HG03469 (cell line): ENCODE measurements around the gene OVOL2.
"Not testable (repeated sequence)": the region's sequence is repeated elsewhere in the genome, so short reads cannot be mapped to it uniquely, and the experiment has no call there.

Experiments
- ATAC-seq: cut with Tn5 transposase; IDR thresholded peaks from one replicate; pipeline ENCODE4 v1.9.1; 2021; ENCODE audit warnings: mild to moderate bottlenecking, moderate library complexity, moderate number of reproducible peaks; ENCODE audit not compliant: unreplicated experiment

OVOL2 gene

DNA sequence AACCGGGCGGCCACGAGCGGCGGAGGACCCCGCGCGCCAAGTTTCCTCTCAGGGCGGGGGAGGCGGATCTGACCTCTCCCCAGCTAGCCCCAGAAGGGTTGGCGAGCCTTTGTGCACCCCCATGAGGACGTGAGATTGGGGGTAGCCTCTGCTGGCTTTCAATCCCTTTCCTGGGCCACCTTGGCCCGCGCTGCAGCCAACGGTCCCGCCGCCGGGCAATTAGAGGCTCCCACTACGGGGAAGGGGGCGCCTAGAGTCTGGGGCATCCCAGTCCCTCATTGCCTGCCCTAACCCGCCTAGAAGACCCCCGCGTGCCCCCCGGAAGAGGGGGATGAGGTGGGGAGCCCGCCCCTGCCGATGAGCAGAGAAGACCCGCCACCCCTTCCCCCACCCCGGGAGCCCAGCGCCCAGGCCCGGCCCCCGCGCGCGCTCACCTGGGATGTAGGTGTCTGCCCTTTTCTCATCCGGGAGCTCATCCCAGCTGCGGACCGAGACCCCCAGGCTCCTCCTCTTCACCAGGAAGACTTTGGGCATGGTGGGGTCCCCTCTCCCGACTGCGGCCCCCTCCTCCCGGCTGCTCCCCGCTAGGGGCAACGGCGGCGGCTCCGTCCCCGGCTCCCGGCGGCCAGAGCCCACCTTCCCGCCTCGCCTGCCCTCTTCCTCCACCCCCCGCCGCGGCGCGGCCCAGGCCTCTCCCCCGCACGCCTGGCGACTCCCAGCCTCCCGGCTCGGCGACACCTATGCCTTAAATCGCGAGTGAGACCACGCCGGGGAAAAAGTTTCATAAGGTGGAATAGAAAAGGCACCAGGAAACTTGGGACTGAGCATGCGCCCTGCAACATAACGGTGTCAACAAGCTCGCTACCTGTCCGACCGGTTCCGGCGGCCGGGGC is at the start of gene OVOL2:
TSS of gene OVOL2 (minus strand) at position 816 of the 893 bp plus-strand sequence. CDS start at position 534, 282 bp downstream.
- no peak for ATAC-seq

GRCh38 chr20:18103497-18103896 is 45.8 kb upstream of the OVOL2 start:
- ATAC-seq: no peak

DNA sequence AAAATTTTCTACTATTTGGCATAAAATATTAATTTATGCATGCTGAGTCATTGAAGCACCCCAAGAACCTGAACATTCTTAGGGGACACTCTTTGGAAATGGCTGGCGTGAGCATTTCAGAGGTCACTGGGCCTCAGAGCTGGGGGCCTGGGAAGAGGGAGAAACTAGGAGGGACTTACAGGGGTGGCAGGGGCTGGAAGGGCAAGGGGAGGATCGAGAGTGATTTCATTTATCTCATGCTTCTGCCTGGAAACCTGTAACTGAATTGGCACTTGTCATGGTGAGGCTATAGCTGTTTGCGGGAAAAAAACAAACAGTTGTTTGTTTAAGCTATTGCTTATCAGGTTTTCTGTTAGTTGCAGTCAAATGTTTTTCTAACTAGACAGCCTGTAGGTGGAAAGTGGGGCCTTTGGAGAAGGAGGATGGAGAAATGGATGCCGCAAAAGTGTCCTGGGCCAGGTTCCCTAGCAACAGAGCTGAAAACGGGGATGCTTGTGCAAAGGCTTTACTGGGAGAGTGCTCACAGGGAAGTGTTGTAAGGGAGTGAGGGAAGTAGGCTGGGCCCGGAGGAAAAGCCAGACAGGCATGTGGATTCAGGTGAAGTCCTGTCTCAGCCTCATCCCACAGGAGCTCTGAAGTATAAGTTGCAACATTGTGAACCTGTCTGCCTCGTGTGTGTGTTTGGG is 43.6 kb upstream of the OVOL2 start:
- no peak for ATAC-seq

- not testable (repeated sequence) for ATAC-seq
Observed at GRCh38 chr20:18100569-18100968, 42.9 kb upstream of the OVOL2 start.

- no peak for ATAC-seq
Observed at GRCh38 chr20:18094191-18094590, 36.5 kb upstream of the OVOL2 start.

DNA sequence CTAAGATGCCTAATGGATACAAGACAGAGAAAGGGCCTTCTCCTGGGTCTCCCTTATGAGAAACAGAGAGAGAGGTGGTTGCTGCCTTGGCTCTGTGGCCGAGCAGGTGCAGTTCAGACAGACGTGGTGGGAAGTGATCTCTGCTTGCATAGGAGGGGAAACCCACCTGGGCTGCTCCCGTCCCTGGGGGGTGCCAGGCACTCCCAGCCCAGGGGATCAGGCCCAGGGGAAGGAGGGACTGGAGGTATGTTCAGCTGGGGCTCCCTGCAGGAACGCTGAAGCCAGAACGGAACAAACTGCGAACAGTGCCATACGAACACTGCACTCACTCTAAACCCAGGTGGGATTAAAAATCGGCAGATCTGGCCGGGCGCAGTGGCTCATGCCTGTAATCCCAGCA is 35.7 kb upstream of the OVOL2 start:
- no peak for ATAC-seq

- ATAC-seq: no peak
Observed at GRCh38 chr20:18092890-18093289, 35.2 kb upstream of the OVOL2 start.

DNA sequence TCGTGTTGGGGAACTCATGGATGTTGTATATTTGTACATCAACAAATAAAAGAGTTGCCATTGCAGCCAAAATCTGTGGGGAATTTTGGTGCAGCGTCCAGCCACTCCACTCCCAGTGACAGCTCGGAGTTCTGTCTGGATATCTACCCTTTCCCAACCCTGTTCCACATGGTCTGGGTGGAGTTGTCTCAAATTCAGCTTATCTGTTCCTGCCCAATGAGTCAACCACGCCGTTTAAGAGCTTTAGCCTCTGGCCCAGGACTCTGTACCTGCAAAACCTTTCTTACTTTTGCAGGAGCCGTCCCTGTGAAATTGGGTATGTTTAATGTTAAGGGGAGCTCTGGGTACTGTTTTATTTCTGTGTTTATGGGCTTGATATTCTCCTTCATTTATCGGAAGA is 33.9 kb upstream of the OVOL2 start:
- ATAC-seq: no peak

- no peak for ATAC-seq
Observed at GRCh38 chr20:18090477-18090876, 32.8 kb upstream of the OVOL2 start.

DNA sequence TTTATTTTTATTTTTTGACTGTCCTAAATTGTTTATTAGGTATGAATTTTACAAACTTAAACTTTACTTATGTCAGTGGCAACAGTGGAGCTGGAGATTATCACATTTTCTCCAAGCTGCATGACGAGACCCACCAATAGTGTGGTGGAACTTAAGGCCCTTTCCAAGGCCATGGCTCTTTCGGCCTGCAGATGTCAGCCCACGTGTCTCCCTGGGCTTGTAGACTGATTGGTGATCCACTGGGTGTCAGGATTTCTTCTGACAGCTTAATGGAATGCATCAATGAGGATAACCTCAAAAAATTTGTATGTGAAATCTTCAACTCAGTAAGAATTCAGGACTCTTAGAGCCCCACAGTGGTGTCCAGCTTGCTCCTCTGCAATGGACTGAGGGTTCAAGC is 32.3 kb upstream of the OVOL2 start:
- ATAC-seq: no peak

- not testable (repeated sequence) for ATAC-seq
Observed at GRCh38 chr20:18088841-18089240, 31.1 kb upstream of the OVOL2 start.

- ATAC-seq: not testable (repeated sequence)
Observed at GRCh38 chr20:18088298-18088697, 30.6 kb upstream of the OVOL2 start.

GRCh38 chr20:18087054-18087453 is 29.3 kb upstream of the OVOL2 start:
- no peak for ATAC-seq

GRCh38 chr20:18080836-18081235 is 23.1 kb upstream of the OVOL2 start:
- not testable (repeated sequence) for ATAC-seq

GRCh38 chr20:18079756-18080353 is 22.1 kb upstream of the OVOL2 start:
- no peak for ATAC-seq

DNA sequence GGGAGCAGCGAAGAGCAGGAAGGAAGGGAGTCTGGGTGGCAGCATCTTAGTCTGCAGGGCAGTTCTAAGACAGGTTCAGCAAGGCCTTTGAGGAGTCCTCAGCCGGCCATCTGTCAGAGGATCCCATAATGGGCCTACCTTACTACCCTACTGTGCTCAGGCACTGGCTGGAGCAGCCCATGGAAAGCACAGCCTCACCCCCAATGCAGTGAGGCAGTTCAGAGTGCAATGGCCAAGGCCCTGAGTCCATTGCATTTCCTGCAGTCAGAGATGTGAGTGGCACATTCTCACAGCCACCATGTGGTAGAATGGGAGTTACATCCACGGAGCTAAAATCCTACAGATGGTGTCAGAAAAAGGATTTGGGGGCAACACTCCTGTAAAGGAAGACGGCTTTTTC is 19.4 kb upstream of the OVOL2 start:
- ATAC-seq: no peak

DNA sequence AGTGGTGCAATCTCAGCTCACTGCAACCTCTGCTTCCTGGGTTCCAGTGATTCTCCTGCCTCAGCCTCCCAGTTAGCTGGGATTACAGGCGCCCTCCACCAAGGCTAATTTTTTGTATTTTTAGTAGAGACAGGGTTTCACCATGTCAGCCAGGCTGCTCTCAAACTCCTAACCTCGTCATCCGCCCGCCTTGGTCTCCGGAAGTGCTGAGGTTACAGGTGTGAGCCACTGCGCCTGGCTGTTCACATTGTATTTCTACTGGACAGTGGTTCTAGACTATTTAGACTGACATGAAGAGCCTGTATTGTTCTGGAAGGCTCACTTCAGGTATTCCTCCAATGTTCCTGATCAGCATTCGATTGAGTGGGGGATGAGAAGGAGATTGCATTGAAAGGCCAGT is 14.8 kb upstream of the OVOL2 start:
- ATAC-seq: no peak

DNA sequence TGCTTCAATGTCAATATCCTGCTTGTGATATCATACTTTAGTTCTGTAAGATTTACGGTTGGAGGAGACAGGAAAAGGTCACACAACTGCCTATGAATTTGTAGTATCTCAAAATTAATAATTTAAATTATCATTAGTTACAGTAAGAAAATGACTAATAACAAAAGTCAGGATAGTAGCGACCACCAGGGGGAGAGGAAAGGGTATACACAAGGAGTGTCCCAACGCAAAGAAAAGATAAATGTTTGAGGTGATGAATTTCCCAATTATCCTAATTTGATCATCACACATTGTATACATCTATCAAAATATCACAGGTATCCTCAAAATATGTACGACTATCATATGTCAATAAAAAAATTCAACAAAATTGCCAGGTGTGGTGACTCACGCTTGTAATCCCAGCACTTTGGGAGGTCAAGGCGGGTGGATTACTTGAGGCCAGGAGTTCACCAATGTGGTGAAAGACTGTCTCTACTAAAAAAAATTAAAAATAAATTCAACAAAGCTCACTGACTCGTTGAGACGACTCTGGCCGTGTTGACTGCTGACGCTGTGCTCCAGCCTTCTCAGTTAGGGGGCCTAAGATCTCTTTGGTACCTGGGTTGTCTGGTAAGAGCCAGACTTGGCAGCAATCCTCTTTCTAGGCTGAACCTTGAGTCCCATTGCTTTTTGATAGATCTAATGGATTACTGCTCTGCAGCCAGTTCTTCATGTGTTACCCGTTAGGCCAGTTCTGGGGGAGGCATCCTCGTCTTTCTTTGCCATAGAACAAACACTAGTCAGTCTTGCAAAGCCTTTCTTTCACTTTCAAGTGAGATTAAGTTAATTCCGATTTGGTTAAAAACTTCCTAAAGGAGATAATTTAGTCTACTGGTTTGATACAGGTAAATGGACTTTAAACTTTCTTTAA is 9.0 kb upstream of the OVOL2 start:
- no peak for ATAC-seq

DNA sequence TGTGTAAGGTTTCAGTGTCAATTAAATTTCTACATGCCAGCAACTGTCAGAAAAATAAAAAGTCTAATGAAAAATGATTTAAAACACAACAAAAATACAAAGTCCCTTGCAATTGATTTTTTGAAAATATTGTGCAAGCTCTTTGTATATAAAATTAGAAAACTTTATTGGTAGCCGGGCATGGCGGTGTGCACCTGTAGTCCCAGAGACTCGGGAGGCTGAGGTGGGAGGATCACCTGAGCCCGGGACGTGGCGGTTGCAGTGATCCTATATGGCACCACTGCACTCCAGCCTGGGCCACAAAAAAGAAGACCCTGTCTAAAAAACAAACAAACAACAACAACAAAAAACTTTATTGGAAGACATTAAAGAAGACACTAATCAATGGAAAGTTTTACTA is 6.0 kb upstream of the OVOL2 start:
- no peak for ATAC-seq

GRCh38 chr20:18059603-18060002 is 1.9 kb upstream of the OVOL2 start:
- ATAC-seq: no peak
